Natural killer cell (primary cell): ENCODE results near the gene SERPINC1. TPM values are rescaled to one million over a fixed set of nuclear protein-coding genes. Genes with fewer than 3 reads are reported as not detected.
A peak's percentile ranks its signal among the peaks of the same experiment; 100 is the strongest.
"Not testable (repeated sequence)": the region's sequence is repeated elsewhere in the genome, so short reads cannot be mapped to it uniquely, and the experiment has no call there.

Experiments used
- ATAC-seq, 3 donors: fragments of 150-1000 bp in 2 of 3; fragments of 200-7000 bp in 1 of 3; cut with Tn5 transposase; 1 replicate in 1 of 3; 2 replicates in 2 of 3; pipeline ENCODE4 v1.10.0; 2021; ENCODE audit warnings: mild to moderate bottlenecking in 2 of 3, moderate library complexity in 2 of 3
- DNase-seq, 2 donors: peaks; one replicate each; pipeline versions ENCODE4 v3.0.0 to v3.0.0-alpha.2; 2013 to 2021; ENCODE audit warnings: mixed read lengths in 1 of 2
- H3K27ac ChIP-seq: one replicate; pipeline ENCODE4 v1.5.1; 2013; ENCODE audit warnings: mild to moderate bottlenecking, low read length
- H3K27me3 ChIP-seq: one replicate; pipeline ENCODE4 v1.6.1; 2013; ENCODE audit warnings: low read length; ENCODE audit not compliant: control insufficient read depth, insufficient read depth
- H3K36me3 ChIP-seq: one replicate; pipeline ENCODE4 v1.6.1; 2013; ENCODE audit warnings: low read length; ENCODE audit not compliant: control insufficient read depth, insufficient read depth
- H3K4me1 ChIP-seq: one replicate; pipeline ENCODE4 v1.6.1; 2013; ENCODE audit warnings: low read length; ENCODE audit not compliant: control insufficient read depth, insufficient read depth
- H3K4me3 ChIP-seq: one replicate; pipeline ENCODE4 v1.5.1; 2013; ENCODE audit warnings: low read length
- H3K9me3 ChIP-seq: one replicate; pipeline ENCODE4 v1.6.1; 2013; ENCODE audit warnings: low read length; ENCODE audit not compliant: control insufficient read depth, insufficient read depth
- H3K27ac Mint-ChIP-seq, 2 donors: one replicate each; pipeline ENCODE4 v1.8.0; 2022; ENCODE audit warnings: mild to moderate bottlenecking in 2 of 2, mixed read lengths in 2 of 2, moderate library complexity in 1 of 2
- H3K27me3 Mint-ChIP-seq, 2 donors: one replicate each; pipeline ENCODE4 v1.8.0; 2022; ENCODE audit warnings: low read depth in 2 of 2, mixed read lengths in 2 of 2
- H3K36me3 Mint-ChIP-seq: one replicate; pipeline ENCODE4 v1.8.0; 2022; ENCODE audit warnings: mixed read lengths
- H3K4me1 Mint-ChIP-seq, 2 donors: one replicate each; pipeline ENCODE4 v1.8.0; 2022; ENCODE audit warnings: mixed read lengths in 2 of 2
- H3K4me3 Mint-ChIP-seq: one replicate; pipeline ENCODE4 v1.8.0; 2022; ENCODE audit warnings: mild to moderate bottlenecking, moderate library complexity, mixed read lengths
- H3K9me3 Mint-ChIP-seq, 2 donors: one replicate each; pipeline ENCODE4 v1.8.0; 2022; ENCODE audit warnings: mixed read lengths in 2 of 2
- CTCF ChIP-seq: fragments of 200-600 bp; IDR thresholded peaks from one replicate; pipeline ENCODE4 v1.8.0; 2022; ENCODE audit warnings: antibody characterized with exemption
- WGBS: methylation state at CpG from one replicate; pipeline ENCODE4 v1.1.7; 2013; ENCODE audit warnings: missing lambda C conversion rate; ENCODE audit not compliant: insufficient coverage; 5-methylcytosine and 5-hydroxymethylcytosine counted together
- intact Hi-C: fragments of 100-400 bp; cut with micrococcal nuclease; formaldehyde crosslinking; loops from one replicate; pipeline ENCODE4 v1.14.2; 2022
- total RNA-seq, 4 donors: library from RNA; stranded (reverse); fragments of 120-200 nt in 1 of 4; gene quantifications; one replicate each; pipeline versions ENCODE4 v1.2.3 to v1.2.4, GENCODE V29; 2013 to 2022

The SERPINC1 gene
- total RNA-seq: under 1 TPM in 2 of 3 donors, not detected in 1; 0.38 to 0.48 TPM
- total RNA-seq (2013): 0.36 TPM

- Histone ChIP-seq H3K4me1 (no peaks in the 10 kb centered on the region), H3K27ac (no peak within 1 kb of the TSS), H3K27me3 (no peaks in the 10 kb centered on the region), H3K36me3 (no peaks in the 10 kb centered on the region), H3K4me3 (no peak within 1 kb of the TSS), H3K9me3 (no peaks in the 10 kb centered on the region)
- no peaks in the 10 kb centered on the region for H3K9me3 Mint-ChIP-seq
- DNase-seq (no peak), ATAC-seq (no peak)
- TF ChIP-seq CTCF: no peak
- H3K27ac Mint-ChIP-seq: no peak within 1 kb of the TSS
- no peak within 1 kb of the TSS for H3K4me3 Mint-ChIP-seq
- 94% methylated on average over 3 of the region's 3 CpGs for WGBS
- no peaks in the 10 kb centered on the region for H3K36me3 Mint-ChIP-seq
- H3K27me3 Mint-ChIP-seq: no peaks in the 10 kb centered on the region
- intact Hi-C loops: no loop called here
- no peaks in the 10 kb centered on the region for H3K4me1 Mint-ChIP-seq
Measured at GRCh38 chr1:173917149-173917548, at the start of gene SERPINC1. SERPINC1 (minus strand) TSS chr1:173917327; CDS start chr1:173917259, 68 bp downstream.

- not testable (repeated sequence) for H3K27ac Mint-ChIP-seq
- peaks cover 79% of the 10 kb centered on the region for H3K36me3 ChIP-seq
- WGBS: 93% methylated on average over 5 of the region's 5 CpGs
Measured at GRCh38 chr1:173965896-173966295, 48.8 kb upstream of the SERPINC1 start.

GRCh38 chr1:173963477-173963876 lies 46.4 kb upstream of the SERPINC1 start:
- Histone ChIP-seq H3K9me3 (no peaks in the 10 kb centered on the region), H3K4me3 (no peak overlapping the region), H3K36me3 (peaks cover 80% of the 10 kb centered on the region), H3K27me3 (no peaks in the 10 kb centered on the region), H3K27ac (no peak overlapping the region), H3K4me1 (no peaks in the 10 kb centered on the region)
- Mint-ChIP-seq H3K4me3 (no peak overlapping the region), H3K27ac (peak overlapping the region; percentile 2 to 27), H3K4me1 (peaks cover 6 to 12% of the 10 kb centered on the region in 2 donors), H3K27me3 (no peaks in the 10 kb centered on the region), H3K36me3 (peaks cover 21% of the 10 kb centered on the region), H3K9me3 (no peaks in the 10 kb centered on the region)
- no peak for ATAC-seq
- no peak for DNase-seq
- WGBS: no CpG with 5 or more reads among the region's 1 CpG
- intact Hi-C loops: no loop called here
- TF ChIP-seq CTCF: no peak

More at GRCh38 chr1:173965896-173966295, 48.8 kb upstream of the SERPINC1 start:
- H3K27ac ChIP-seq, DNase-seq, H3K4me3 Mint-ChIP-seq, H3K4me3 ChIP-seq, intact Hi-C loops, H3K4me1 Mint-ChIP-seq, H3K27me3 Mint-ChIP-seq, H3K9me3 ChIP-seq, H3K9me3 Mint-ChIP-seq, H3K4me1 ChIP-seq, H3K27me3 ChIP-seq, ATAC-seq: not testable (repeated sequence)
- peaks cover 20% of the 10 kb centered on the region for H3K36me3 Mint-ChIP-seq

GRCh38 chr1:173960625-173961024 lies 43.5 kb upstream of the SERPINC1 start:
- Histone ChIP-seq H3K4me3 (no peak overlapping the region), H3K27ac (no peak overlapping the region), H3K4me1 (no peaks in the 10 kb centered on the region), H3K27me3 (no peaks in the 10 kb centered on the region), H3K36me3 (peaks cover 68% of the 10 kb centered on the region), H3K9me3 (no peaks in the 10 kb centered on the region)
- ATAC-seq (no peak), DNase-seq (no peak)
- Mint-ChIP-seq H3K36me3 (peaks cover 8% of the 10 kb centered on the region), H3K4me3 (no peak overlapping the region), H3K4me1 (peaks cover 6 to 12% of the 10 kb centered on the region in 2 donors), H3K27ac (peak overlapping the region; percentile 4 to 78), H3K27me3 (no peaks in the 10 kb centered on the region), H3K9me3 (no peaks in the 10 kb centered on the region)
- intact Hi-C loops: no loop called here
- WGBS: 63% methylated on average over 3 of the region's 5 CpGs
- no peak for TF ChIP-seq CTCF
